GM18499 (cell line): Measurements from ENCODE around the gene RPUSD2.

Source experiments
- ATAC-seq: cut with Tn5 transposase; IDR thresholded peaks from one replicate; pipeline ENCODE4 v1.9.1; 2021; ENCODE audit warnings: moderate number of reproducible peaks; ENCODE audit not compliant: insufficient read depth, unreplicated experiment

The RPUSD2 gene

DNA sequence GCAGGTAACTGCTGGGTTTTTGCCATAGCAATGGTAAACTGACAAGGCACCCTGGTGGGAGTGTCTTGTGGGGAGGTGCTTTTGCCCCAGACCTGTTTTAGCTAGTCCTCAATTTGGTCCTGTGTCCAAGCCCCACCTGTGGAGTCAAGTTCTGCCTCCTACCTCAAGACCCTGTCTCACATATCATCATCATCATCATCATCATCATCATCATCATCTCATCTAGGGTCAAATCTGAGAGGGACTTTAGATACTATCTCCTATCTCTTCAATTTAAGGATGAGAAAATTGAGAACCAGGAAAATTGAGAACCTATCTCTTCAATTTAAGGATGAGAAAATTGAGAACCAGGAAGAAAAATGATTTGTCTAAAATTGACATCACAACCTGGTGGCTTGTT is 34.8 kb downstream of the RPUSD2 start:
- ATAC-seq = no peak

DNA sequence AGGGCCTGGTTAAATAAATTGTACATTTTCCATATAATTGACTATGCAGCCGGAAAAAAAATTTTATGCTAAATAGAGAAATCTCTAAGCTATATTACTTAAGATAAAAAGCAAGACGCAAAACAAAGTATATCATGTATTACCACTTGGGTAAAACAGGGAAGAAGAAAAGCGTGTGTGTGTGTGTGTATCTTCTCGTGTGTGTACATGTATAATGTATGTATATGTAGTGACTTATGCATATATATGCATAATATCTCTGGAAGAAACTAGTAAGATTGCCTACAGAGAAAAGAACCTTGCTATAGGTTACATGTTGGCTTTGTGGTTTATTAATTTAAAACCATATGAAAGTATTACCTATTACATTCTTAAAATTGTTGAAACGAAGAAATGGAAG is 44.0 kb downstream of the RPUSD2 start:
- ATAC-seq = no peak

DNA sequence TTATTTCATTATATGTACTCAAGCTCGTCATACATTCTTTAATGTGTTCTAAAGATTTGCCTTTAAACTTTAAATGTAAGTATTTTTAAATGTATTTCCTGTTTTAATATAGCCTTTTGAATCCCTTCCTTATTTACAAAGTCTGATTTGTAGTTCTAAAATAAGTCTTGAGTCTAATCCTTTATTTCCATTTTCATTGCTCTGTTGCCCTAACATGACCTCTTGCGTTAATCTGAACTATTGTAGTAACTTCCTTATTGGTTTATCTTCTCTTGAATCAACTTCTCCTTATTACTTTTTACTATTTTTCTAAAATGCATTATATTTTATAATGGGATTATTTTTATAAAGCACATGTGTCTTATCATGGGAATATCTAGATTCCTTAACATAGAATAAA is 48.9 kb downstream of the RPUSD2 start:
- no peak for ATAC-seq

DNA sequence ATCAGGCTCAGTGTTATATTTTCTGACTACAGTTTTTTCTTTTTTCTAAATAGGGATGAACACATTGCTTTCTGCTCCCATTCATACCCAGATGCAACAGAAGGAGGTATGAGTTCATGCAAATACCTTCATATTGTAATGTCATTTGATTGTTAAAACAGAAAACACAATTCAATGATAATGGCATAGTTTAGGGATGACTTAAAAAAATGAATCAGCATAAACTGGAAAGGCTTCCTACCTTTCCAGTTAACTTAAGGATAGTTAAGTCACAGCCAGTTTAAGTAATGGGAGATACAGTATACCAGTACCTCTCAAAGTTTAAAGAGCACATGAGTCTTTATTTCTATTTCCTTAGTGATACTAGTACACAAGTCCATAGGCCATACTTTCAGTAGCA is 49.8 kb downstream of the RPUSD2 start:
- ATAC-seq = no peak

DNA sequence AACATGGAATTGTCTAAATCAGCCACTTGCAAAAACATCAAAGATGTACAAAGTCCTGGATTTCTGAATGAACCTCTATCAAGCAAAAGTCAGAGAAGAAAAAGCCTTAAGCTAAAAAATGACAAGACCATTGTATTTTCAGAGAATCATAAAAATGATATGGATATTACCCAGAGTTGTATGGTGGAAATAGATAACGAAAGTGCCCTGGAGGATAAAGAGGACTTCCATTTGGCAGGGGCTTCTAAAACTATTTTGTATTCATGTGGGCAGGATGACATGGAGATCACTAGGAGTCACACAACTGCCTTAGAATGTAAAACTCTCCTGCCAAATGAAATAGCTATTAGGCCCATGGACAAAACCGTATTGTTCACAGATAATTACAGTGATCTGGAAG is 54.3 kb downstream of the RPUSD2 start:
- no peak for ATAC-seq
